Neural progenitor cell (in vitro differentiated cells): Measurements from ENCODE around the gene TBX18.

ENCODE experiments used
- CTCF ChIP-seq: fragments of 200-600 bp; sonication (generic); IDR thresholded peaks from 2 replicates; pipeline ENCODE4 v1.5.1; 2017; ENCODE audit warnings: antibody characterized with exemption, mild to moderate bottlenecking
- EZH2 ChIP-seq: fragments of 200-600 bp; sonication (generic); IDR thresholded peaks from 2 replicates; pipeline ENCODE4 v1.6.1; 2017; ENCODE audit warnings: antibody characterized with exemption, mild to moderate bottlenecking, moderate library complexity

DNA sequence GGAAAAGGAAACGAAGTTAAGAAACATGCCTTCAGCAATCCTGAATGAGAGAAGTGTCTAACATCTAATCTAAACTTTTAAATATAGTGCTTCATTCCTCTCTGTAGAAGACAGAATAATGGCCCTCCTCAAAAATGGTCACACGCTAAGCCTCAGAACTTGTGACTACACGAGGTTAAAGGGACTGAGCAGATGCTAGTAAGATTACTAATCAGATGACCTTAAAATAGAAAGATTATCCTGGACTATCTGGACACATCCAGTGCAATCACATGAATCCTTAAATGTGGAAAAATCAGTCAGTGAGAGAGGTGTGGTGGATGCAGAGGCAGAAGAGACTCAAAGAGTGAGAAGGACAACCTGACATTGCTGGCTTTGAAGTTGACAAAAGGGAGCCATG lies 126.1 kb downstream of the TBX18 start:
- no peak for TF ChIP-seq CTCF
- no peak for TF ChIP-seq EZH2
